Erythroblast (primary cell): ENCODE results near the gene FARP1.

Experiments used
- GATA1 ChIP-seq: IDR thresholded peaks from 2 replicates; pipeline ENCODE4 v1.6.1; 2011; ENCODE audit warnings: low read depth, mild to moderate bottlenecking, control low read depth, low read length, moderate library complexity
- POLR2A ChIP-seq: IDR thresholded peaks from 2 replicates; pipeline ENCODE4 v1.6.1; 2011; ENCODE audit warnings: mild to moderate bottlenecking, low read length

DNA sequence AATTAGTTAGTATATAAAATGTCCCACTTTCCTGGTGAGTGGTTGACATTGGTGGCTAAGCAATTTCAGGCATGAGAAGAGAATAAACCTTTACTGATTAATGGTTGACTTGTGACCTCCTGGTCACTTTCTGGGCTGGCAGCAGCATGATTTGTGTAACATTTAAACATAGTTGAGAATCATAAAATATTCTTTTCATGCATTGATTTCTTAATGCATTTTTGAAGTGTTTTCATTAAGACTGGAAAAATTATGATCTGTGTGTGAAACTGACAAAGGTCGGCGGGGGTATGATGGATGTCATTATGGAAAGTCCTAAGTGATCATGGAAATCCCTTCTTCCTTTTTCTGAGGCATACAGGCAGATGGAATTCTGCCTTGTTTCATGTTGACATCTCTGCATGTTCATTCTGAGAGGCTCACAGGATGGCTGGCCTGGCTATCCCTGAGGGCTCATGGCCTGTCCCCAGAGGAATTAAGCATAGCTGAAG lies 132.8 kb downstream of the FARP1 start:
- TF ChIP-seq POLR2A (no peak), GATA1 (no peak)
